NCI-H510A treated with DMSO at 0.1 percent for 48 hours (cell line): ENCODE measurements around the gene SUSD6.
A peak's percentile ranks its signal among the peaks of the same experiment; 100 is the strongest.

Experiments used
- DNase-seq: peaks from one replicate; lab custom pipeline; 2025; lab: John Stamatoyannopoulos, UW

The SUSD6 gene

GRCh38 chr14:69672356-69672755, 61.0 kb downstream of the SUSD6 start:
- no peak for DNase-seq

- DNase-seq: no peak
Measured at GRCh38 chr14:69673104-69673503, 61.7 kb downstream of the SUSD6 start.

- DNase-seq: no peak
Measured at GRCh38 chr14:69673578-69674305, 62.3 kb downstream of the SUSD6 start.

- no peak for DNase-seq
Measured at GRCh38 chr14:69674546-69675244, 63.3 kb downstream of the SUSD6 start.

- no peak for DNase-seq
Measured at GRCh38 chr14:69675245-69675583, 63.8 kb downstream of the SUSD6 start.

GRCh38 chr14:69675877-69676416, 64.6 kb downstream of the SUSD6 start:
- no peak for DNase-seq

- DNase-seq: no peak
Measured at GRCh38 chr14:69676723-69677122, 65.3 kb downstream of the SUSD6 start.

GRCh38 chr14:69680297-69680696, 68.9 kb downstream of the SUSD6 start:
- no peak for DNase-seq

GRCh38 chr14:69682136-69682535, 70.7 kb downstream of the SUSD6 start:
- DNase-seq: no peak

GRCh38 chr14:69682621-69683263, 71.3 kb downstream of the SUSD6 start:
- no peak for DNase-seq

- no peak for DNase-seq
Measured at GRCh38 chr14:69683971-69684370, 72.6 kb downstream of the SUSD6 start.

GRCh38 chr14:69684461-69685217, 73.2 kb downstream of the SUSD6 start:
- DNase-seq: no peak

GRCh38 chr14:69685218-69685616, 73.8 kb downstream of the SUSD6 start:
- no peak for DNase-seq

- DNase-seq: peak; percentile 84
Measured at GRCh38 chr14:69685716-69686115, 74.3 kb downstream of the SUSD6 start.

- no peak for DNase-seq
Measured at GRCh38 chr14:69687606-69688298, 76.4 kb downstream of the SUSD6 start.

- DNase-seq: no peak
Measured at GRCh38 chr14:69688299-69688649, 76.9 kb downstream of the SUSD6 start.

- no peak for DNase-seq
Measured at GRCh38 chr14:69690042-69690441, 78.6 kb downstream of the SUSD6 start.

GRCh38 chr14:69692594-69692993, 81.2 kb downstream of the SUSD6 start:
- DNase-seq: no peak

GRCh38 chr14:69693145-69693544, 81.7 kb downstream of the SUSD6 start:
- DNase-seq: peak; percentile 85

- no peak for DNase-seq
Measured at GRCh38 chr14:69693801-69694729, 82.7 kb downstream of the SUSD6 start.
